HepG2 (cell line): ENCODE measurements around the gene TXNDC11. TPM values are rescaled to one million over a fixed set of nuclear protein-coding genes. Genes with fewer than 3 reads are reported as not detected.

Experiments
- ATF1 ChIP-seq: IDR thresholded peaks from 2 replicates; pipeline ENCODE4 v1.6.1; 2016; ENCODE audit warnings: mild to moderate bottlenecking, control low read depth
- CCDC6 ChIP-seq: sonication (generic); formaldehyde crosslinking; IDR thresholded peaks from 2 replicates; pipeline ENCODE4 v1.8.1; 2022; ENCODE audit warnings: mild to moderate bottlenecking, missing genetic modification reagents, moderate library complexity
- DNMT1 ChIP-seq: sonication (generic); formaldehyde crosslinking; IDR thresholded peaks from 2 replicates; pipeline ENCODE4 v1.5.1; 2020; ENCODE audit warnings: mild to moderate bottlenecking, missing genetic modification reagents
- DNMT3B ChIP-seq: conservative IDR thresholded peaks from 2 replicates; pipeline ENCODE4 v1.6.1; 2016; ENCODE audit warnings: missing biosample characterization, control low read depth
- GABPA ChIP-seq, 2 experiments: IDR thresholded peaks; 2 replicates each; pipeline ENCODE4 v1.6.1; 2011 to 2016; ENCODE audit warnings: low read depth in 2 of 2, low read length in 1 of 2, missing biosample characterization in 1 of 2, missing genetic modification characterization in 1 of 2
- HOXD1 ChIP-seq: sonication (generic); formaldehyde crosslinking; IDR thresholded peaks from 2 replicates; pipeline ENCODE4 v1.5.0; 2020; ENCODE audit warnings: missing genetic modification reagents
- MED13 ChIP-seq: sonication (generic); formaldehyde crosslinking; IDR thresholded peaks from 2 replicates; pipeline ENCODE4 v1.5.0; 2020; ENCODE audit warnings: missing genetic modification reagents
- NR2F6 ChIP-seq, 2 experiments: IDR thresholded peaks; 2 replicates each; pipeline ENCODE4 v1.6.1; 2016; ENCODE audit warnings: antibody characterized with exemption in 1 of 2, mild to moderate bottlenecking in 1 of 2
- PITX1 ChIP-seq: sonication (generic); formaldehyde crosslinking; IDR thresholded peaks from 2 replicates; pipeline ENCODE4 v1.5.1; 2020; ENCODE audit warnings: mild to moderate bottlenecking, missing genetic modification reagents
- SSRP1 ChIP-seq: IDR thresholded peaks from 2 replicates; pipeline ENCODE4 v1.6.1; 2016; ENCODE audit warnings: control low read depth
- TCF12 ChIP-seq, 2 experiments: fragments of 450-650 bp in 1 of 2; sonication (generic) in 1 of 2; formaldehyde crosslinking in 1 of 2; IDR thresholded peaks; 2 replicates each; pipeline versions ENCODE4 v1.6.1 to v1.8.0; 2017 to 2022; ENCODE audit warnings: antibody characterized with exemption in 1 of 2, mild to moderate bottlenecking in 1 of 2, missing genetic modification reagents in 1 of 2, moderate library complexity in 1 of 2
- U2AF1 ChIP-seq: fragments of 200-400 bp; formaldehyde crosslinking; optimal IDR thresholded peaks from 2 replicates; pipeline ENCODE3; 2017; ENCODE audit warnings: mild to moderate bottlenecking, low read depth, low read length
- YEATS4 ChIP-seq: sonication (generic); formaldehyde crosslinking; IDR thresholded peaks from 2 replicates; pipeline ENCODE4 v1.4.0; 2020; ENCODE audit warnings: missing genetic modification reagents, borderline replicate concordance
- ZNF12 ChIP-seq: sonication (generic); formaldehyde crosslinking; IDR thresholded peaks from 2 replicates; pipeline ENCODE4 v1.5.0; 2020; ENCODE audit warnings: missing genetic modification reagents
- ZNF331 ChIP-seq: sonication (generic); formaldehyde crosslinking; IDR thresholded peaks from 2 replicates; pipeline ENCODE4 v1.4.0; 2020; ENCODE audit warnings: missing genetic modification reagents
- ZNF430 ChIP-seq: sonication (generic); formaldehyde crosslinking; IDR thresholded peaks from 2 replicates; pipeline ENCODE4 v1.9.0; 2021; ENCODE audit warnings: mild to moderate bottlenecking, missing genetic modification reagents
- polyA plus RNA-seq, 8 experiments: library from polyadenylated mRNA; depleted of rRNA in 3 of 8; stranded (reverse) in 7 of 8; unstranded in 1 of 8; fragments of >200 nt; fragmentation: Illumina TruSeq in 4 of 8; extraction: Trizol in 4 of 8; gene quantifications; 2 replicates each; pipeline versions ENCODE4 v1.2.1 to v1.2.3, GENCODE V29; 2011 to 2016; ENCODE audit warnings: low read depth in 4 of 8, missing spikeins in 1 of 8, mixed read lengths in 1 of 8; ENCODE audit not compliant: insufficient read depth in 1 of 8
- total RNA-seq, 5 experiments: library from RNA; depleted of rRNA; stranded (reverse); fragments of >200 nt; fragmentation: Illumina TruSeq; extraction: Trizol; gene quantifications; 2 replicates each; pipeline ENCODE4 v1.2.3, GENCODE V29; 2016; ENCODE audit warnings: low read depth in 1 of 5
- TF ChIP-seq, protein P1 (sequence below): sonication (generic); formaldehyde crosslinking; IDR thresholded peaks from 2 replicates; pipeline ENCODE4 v1.5.1; 2020; ENCODE audit warnings: mild to moderate bottlenecking, missing genetic modification reagents, moderate library complexity
- TF ChIP-seq, protein P2 (sequence below): sonication (generic); formaldehyde crosslinking; IDR thresholded peaks from 2 replicates; pipeline ENCODE4 v1.8.0; 2022; ENCODE audit warnings: low read depth, missing genetic modification reagents
- TF ChIP-seq, protein P3 (sequence below): sonication (generic); formaldehyde crosslinking; IDR thresholded peaks from 2 replicates; pipeline ENCODE4 v1.8.0; 2022; ENCODE audit warnings: mild to moderate bottlenecking, missing genetic modification reagents
- TF ChIP-seq, protein P4 (sequence below): sonication (generic); formaldehyde crosslinking; IDR thresholded peaks from 2 replicates; pipeline ENCODE4 v1.8.1; 2023; ENCODE audit warnings: missing genetic modification reagents, inconsistent platforms, borderline replicate concordance
- TF ChIP-seq, protein P5 (sequence below): sonication (generic); formaldehyde crosslinking; IDR thresholded peaks from 2 replicates; pipeline ENCODE4 v1.5.0; 2020; ENCODE audit warnings: mild to moderate bottlenecking, missing genetic modification reagents, borderline replicate concordance

Gene TXNDC11
- total and polyA plus RNA-seq, 2 of the 13 experiments (the other 11 are each of a cell fraction or from before 2014, with no cell fraction given): 74.9 to 123 TPM

DNA sequence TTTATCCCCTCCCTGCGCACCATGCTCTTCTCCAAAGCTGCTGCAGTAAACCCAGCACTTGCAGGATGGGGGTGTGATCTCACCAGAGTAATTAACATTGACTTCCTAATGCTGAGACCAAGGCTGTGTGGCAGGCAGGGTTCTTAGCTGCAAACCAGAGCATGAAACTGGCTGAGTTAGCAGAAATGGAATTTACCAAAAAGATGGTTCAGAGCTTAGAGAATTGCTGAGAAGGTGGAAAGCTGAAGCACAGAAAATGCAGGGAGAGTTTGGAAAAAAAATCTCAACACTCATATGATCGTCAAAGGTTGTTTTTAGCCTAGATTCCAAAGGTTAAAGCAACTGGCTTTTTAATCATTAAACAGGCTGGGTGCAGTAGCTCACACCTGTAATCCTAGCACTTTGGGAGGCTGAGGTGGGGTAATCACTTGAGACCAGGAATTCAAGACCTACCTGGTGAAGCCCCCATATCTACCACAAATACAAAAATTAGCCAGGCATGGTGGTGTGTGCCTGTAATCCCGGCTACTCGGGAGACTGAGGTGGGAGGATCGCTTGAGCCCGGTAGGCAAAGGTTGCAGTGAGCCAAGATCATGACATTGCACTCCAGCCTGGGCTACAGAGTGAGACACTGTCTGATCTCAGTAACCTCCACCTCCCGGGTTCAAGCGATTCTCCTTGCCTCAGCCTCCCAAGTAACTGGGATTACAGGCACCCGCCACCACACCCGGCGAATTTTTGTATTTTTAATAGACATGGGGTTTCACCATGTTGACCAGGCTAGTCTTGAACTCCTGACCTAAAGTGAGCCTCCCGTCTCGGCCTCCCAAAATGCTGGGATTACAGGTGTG lies 6.0 kb upstream of the TXNDC11 start (continued):
- TF ChIP-seq, protein P1, sequence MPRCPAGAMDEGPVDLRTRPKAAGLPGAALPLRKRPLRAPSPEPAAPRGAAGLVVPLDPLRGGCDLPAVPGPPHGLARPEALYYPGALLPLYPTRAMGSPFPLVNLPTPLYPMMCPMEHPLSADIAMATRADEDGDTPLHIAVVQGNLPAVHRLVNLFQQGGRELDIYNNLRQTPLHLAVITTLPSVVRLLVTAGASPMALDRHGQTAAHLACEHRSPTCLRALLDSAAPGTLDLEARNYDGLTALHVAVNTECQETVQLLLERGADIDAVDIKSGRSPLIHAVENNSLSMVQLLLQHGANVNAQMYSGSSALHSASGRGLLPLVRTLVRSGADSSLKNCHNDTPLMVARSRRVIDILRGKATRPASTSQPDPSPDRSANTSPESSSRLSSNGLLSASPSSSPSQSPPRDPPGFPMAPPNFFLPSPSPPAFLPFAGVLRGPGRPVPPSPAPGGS (CRISPR knock-in tag): no peak
- TF ChIP-seq GABPA (IDR thresholded peaks at IDR 0.05; ENCODE audit: low read depth, low read length) (no peak), GABPA (CRISPR knock-in tag; IDR thresholded peaks at IDR 0.05; ENCODE audit: low read depth) (0 out of 2 replicates have a peak, but pooled peaks have one; percentile 47), U2AF1 (no peak), DNMT1 (CRISPR knock-in tag) (0 out of 2 replicates have a peak, but pooled peaks have one; percentile 69), NR2F6 (IDR thresholded peaks at IDR 0.05) (peak; percentile 53), NR2F6 (CRISPR knock-in tag; IDR thresholded peaks at IDR 0.05) (no peak; the same call in none of the 2 replicates), TCF12 (IDR thresholded peaks at IDR 0.05) (no peak), TCF12 (CRISPR knock-in tag; IDR thresholded peaks at IDR 0.05) (no peak), SSRP1 (CRISPR knock-in tag) (0 out of 2 replicates have a peak, but pooled peaks have one; percentile 39), MED13 (CRISPR knock-in tag) (0 out of 2 replicates have a peak, but pooled peaks have one; percentile 75), ZNF331 (peak; percentile 8), CCDC6 (CRISPR knock-in tag) (0 out of 2 replicates have a peak, but pooled peaks have one; percentile 60), PITX1 (CRISPR knock-in tag) (peak; percentile 89), ZNF430 (CRISPR knock-in tag) (no peak), ZNF12 (CRISPR knock-in tag) (no peak), HOXD1 (CRISPR knock-in tag) (peak; percentile 81; the same call in 1 of the 2 replicates), DNMT3B (CRISPR knock-in tag) (no peak; the same call in 1 of the 2 replicates), YEATS4 (CRISPR knock-in tag) (peak; percentile 83; the same call in 1 of the 2 replicates), ATF1 (CRISPR knock-in tag) (0 out of 2 replicates have a peak, but pooled peaks have one; percentile 42)
- TF ChIP-seq, protein P2, sequence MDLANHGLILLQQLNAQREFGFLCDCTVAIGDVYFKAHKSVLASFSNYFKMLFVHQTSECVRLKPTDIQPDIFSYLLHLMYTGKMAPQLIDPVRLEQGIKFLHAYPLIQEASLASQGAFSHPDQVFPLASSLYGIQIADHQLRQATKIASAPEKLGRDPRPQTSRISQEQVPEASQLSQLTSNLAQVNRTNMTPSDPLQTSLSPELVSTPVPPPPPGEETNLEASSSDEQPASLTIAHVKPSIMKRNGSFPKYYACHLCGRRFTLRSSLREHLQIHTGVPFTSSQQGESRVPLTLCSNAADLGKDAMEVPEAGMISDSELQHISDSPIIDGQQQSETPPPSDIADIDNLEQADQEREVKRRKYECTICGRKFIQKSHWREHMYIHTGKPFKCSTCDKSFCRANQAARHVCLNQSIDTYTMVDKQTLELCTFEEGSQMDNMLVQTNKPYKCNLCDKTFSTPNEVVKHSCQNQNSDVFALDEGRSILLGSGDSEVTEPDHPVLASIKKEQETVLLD (CRISPR knock-in tag): no peak
- TF ChIP-seq, protein P3, sequence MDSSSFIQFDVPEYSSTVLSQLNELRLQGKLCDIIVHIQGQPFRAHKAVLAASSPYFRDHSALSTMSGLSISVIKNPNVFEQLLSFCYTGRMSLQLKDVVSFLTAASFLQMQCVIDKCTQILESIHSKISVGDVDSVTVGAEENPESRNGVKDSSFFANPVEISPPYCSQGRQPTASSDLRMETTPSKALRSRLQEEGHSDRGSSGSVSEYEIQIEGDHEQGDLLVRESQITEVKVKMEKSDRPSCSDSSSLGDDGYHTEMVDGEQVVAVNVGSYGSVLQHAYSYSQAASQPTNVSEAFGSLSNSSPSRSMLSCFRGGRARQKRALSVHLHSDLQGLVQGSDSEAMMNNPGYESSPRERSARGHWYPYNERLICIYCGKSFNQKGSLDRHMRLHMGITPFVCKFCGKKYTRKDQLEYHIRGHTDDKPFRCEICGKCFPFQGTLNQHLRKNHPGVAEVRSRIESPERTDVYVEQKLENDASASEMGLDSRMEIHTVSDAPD (CRISPR knock-in tag): no peak
- TF ChIP-seq, protein P4, sequence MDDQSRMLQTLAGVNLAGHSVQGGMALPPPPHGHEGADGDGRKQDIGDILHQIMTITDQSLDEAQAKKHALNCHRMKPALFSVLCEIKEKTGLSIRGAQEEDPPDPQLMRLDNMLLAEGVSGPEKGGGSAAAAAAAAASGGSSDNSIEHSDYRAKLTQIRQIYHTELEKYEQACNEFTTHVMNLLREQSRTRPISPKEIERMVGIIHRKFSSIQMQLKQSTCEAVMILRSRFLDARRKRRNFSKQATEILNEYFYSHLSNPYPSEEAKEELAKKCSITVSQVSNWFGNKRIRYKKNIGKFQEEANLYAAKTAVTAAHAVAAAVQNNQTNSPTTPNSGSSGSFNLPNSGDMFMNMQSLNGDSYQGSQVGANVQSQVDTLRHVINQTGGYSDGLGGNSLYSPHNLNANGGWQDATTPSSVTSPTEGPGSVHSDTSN (CRISPR knock-in tag): no peak
- TF ChIP-seq, protein P5, sequence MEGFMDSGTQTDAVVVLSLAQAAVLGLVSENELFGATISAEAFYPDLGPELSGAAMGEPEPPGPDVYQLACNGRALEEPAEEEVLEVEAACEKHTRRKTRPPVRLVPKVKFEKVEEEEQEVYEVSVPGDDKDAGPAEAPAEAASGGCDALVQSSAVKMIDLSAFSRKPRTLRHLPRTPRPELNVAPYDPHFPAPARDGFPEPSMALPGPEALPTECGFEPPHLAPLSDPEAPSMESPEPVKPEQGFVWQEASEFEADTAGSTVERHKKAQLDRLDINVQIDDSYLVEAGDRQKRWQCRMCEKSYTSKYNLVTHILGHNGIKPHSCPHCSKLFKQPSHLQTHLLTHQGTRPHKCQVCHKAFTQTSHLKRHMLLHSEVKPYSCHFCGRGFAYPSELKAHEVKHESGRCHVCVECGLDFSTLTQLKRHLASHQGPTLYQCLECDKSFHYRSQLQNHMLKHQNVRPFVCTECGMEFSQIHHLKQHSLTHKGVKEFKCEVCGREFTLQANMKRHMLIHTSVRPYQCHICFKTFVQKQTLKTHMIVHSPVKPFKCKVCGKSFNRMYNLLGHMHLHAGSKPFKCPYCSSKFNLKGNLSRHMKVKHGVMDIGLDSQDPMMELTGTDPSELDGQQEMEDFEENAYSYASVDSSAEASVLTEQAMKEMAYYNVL (CRISPR knock-in tag): peak; percentile 73; the same call in 1 of the 2 replicates
